NCI-H526 (cell line): ENCODE results near the gene PFKFB1.
A peak's percentile ranks its signal among the peaks of the same experiment; 100 is the strongest.

Experiments used
- DNase-seq, 2 experiments: peaks; one replicate each; lab custom pipeline; 2025; lab: John Stamatoyannopoulos, UW

PFKFB1 gene

GRCh38 chrX:54994099-54994498 is at the start of gene PFKFB1:
TSS of gene PFKFB1 (minus strand) at chrX:54994188. CDS start at chrX:54994007, 181 bp downstream.
- no peak for DNase-seq

GRCh38 chrX:55041514-55041913 is 47.5 kb upstream of the PFKFB1 start:
- DNase-seq = no peak

- no peak for DNase-seq
Observed at GRCh38 chrX:55039471-55039870, 45.5 kb upstream of the PFKFB1 start.

- DNase-seq = no peak
Observed at GRCh38 chrX:55033429-55033828, 39.4 kb upstream of the PFKFB1 start.

- no peak for DNase-seq
Observed at GRCh38 chrX:55030271-55031205, 36.5 kb upstream of the PFKFB1 start, which contains the start of gene ALAS2. TSS of gene ALAS2 (minus strand) at chrX:55030977. CDS start at chrX:55026000, 4,977 bp downstream.

GRCh38 chrX:55029291-55029690 is 35.3 kb upstream of the PFKFB1 start:
- no peak for DNase-seq

GRCh38 chrX:55028611-55029010 is 34.6 kb upstream of the PFKFB1 start:
- DNase-seq = no peak

- no peak for DNase-seq
Observed at GRCh38 chrX:55028040-55028439, 34.1 kb upstream of the PFKFB1 start.

- no peak for DNase-seq
Observed at GRCh38 chrX:55026840-55027239, 32.9 kb upstream of the PFKFB1 start.

GRCh38 chrX:55026143-55026542 is 32.2 kb upstream of the PFKFB1 start:
- no peak for DNase-seq

- DNase-seq = no peak
Observed at GRCh38 chrX:55014897-55015299, 20.9 kb upstream of the PFKFB1 start.

GRCh38 chrX:55011294-55011693 is 17.3 kb upstream of the PFKFB1 start:
- no peak for DNase-seq

GRCh38 chrX:55008571-55009358 is 14.8 kb upstream of the PFKFB1 start:
- DNase-seq = no peak

GRCh38 chrX:55007656-55008055 is 13.7 kb upstream of the PFKFB1 start:
- no peak for DNase-seq

- no peak for DNase-seq
Observed at GRCh38 chrX:55006827-55007621, 13.0 kb upstream of the PFKFB1 start.

- DNase-seq = no peak
Observed at GRCh38 chrX:55005256-55005655, 11.3 kb upstream of the PFKFB1 start.

GRCh38 chrX:55004231-55004630 is 10.2 kb upstream of the PFKFB1 start:
- no peak for DNase-seq

GRCh38 chrX:54999717-55000598 is 6.0 kb upstream of the PFKFB1 start, which contains the start of gene APEX2:
TSS of gene APEX2 (plus strand) at chrX:55000363. CDS start at chrX:55000423, 60 bp downstream.
- peak; percentile 88 to 94 for DNase-seq

GRCh38 chrX:54995621-54996020 is 1.6 kb upstream of the PFKFB1 start:
- no peak for DNase-seq

- DNase-seq = no peak
Observed at GRCh38 chrX:54994668-54995351, 822 bp upstream of the PFKFB1 start.
